ENCODE data around the gene GGACT.

DNA sequence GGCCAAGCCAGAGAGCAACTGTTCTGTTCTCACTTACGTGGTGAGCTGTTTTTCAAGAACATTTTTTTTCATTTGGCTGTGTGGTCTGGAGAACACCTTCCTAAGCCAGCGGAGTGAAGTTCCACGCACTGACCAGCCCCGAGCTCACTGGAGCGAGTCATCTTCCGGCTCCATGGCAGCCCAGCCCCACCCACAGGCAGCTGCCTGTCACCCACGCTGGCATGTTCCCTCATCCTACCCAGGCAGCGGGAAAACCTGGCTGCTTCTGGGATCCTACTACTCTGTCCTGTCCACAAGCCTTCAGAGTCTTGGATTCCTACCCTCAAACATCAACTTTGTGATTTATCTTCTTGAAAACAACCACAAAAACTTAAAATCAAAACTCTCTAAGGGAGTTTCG, 76.2 kb downstream of the GGACT start:
- TF ChIP-seq, protein P1, sequence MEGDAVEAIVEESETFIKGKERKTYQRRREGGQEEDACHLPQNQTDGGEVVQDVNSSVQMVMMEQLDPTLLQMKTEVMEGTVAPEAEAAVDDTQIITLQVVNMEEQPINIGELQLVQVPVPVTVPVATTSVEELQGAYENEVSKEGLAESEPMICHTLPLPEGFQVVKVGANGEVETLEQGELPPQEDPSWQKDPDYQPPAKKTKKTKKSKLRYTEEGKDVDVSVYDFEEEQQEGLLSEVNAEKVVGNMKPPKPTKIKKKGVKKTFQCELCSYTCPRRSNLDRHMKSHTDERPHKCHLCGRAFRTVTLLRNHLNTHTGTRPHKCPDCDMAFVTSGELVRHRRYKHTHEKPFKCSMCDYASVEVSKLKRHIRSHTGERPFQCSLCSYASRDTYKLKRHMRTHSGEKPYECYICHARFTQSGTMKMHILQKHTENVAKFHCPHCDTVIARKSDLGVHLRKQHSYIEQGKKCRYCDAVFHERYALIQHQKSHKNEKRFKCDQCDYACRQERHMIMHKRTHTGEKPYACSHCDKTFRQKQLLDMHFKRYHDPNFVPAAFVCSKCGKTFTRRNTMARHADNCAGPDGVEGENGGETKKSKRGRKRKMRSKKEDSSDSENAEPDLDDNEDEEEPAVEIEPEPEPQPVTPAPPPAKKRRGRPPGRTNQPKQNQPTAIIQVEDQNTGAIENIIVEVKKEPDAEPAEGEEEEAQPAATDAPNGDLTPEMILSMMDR (IDR thresholded peaks at IDR 0.05) = no peak
- TF ChIP-seq POLR2A (IDR thresholded peaks at IDR 0.05) = no peak
- no peak for TF ChIP-seq POLR2AphosphoS5 (IDR thresholded peaks at IDR 0.05; ENCODE audit: insufficient read depth in 1 of 2, low read depth in 1 of 2)

Data from vagina (tissue), 2 donors.